ENCODE results near the gene PPIL6.

- TF ChIP-seq CTCF (optimal IDR thresholded peaks at IDR 0.05 in 1 of 3, IDR thresholded peaks at IDR 0.05 in 1 of 3, conservative IDR thresholded peaks at IDR 0.05 in 1 of 3; ENCODE audit: extremely low read depth in 1 of 3, insufficient read depth in 2 of 3, low read length in 3 of 3), result peak in 1 of 3 experiments; percentile 9
- TF ChIP-seq EZH2 (IDR thresholded peaks at IDR 0.05; ENCODE audit: low read length), result no peak
Measured at GRCh38 chr6:109449064-109449794, 8.8 kb upstream of the PPIL6 start.
